Smooth muscle cell of trachea (primary cell): ENCODE measurements around the gene ASRGL1. TPM values are rescaled to one million over a fixed set of nuclear protein-coding genes. Genes with fewer than 3 reads are reported as not detected.

Experiments
- total RNA-seq: library from RNA; depleted of rRNA; stranded (reverse); fragments of >200 nt; gene quantifications from 2 replicates; pipeline ENCODE4 v1.2.1, GENCODE V29; 2014

Gene ASRGL1
- total RNA-seq, result 0.33 and 1.0 TPM in 2 replicates

GRCh38 chr11:62337303-62338181 lies at the start of gene ASRGL1:
Gene ASRGL1 (plus strand): TSS chr11:62337448. CDS start chr11:62337978, 530 bp downstream.

GRCh38 chr11:62298975-62299374 lies 38.3 kb upstream of the ASRGL1 start, which contains the start of gene SCGB1D4:
Gene SCGB1D4 (minus strand): TSS chr11:62299075. CDS start chr11:62299010, 65 bp downstream.

DNA sequence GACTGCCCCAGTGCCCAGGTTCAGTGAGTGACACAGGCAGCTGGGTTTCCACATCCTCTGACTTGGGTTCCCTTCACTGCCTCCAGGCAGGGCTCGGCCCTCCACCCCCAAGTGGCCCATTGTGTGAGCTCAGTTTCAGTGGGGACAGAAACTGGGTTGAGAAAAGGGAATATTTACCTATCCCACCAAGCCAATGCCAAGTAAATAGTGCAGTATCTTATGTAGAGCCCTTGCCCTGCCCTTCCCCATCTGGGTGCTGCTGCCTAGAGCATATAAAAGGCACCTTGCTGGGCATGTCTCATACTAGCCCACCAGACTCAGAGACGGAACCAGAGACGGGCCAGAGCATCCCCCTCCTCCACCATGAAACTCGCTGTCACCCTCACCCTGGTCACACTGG lies 81.5 kb downstream of the ASRGL1 start, which contains the start of gene SCGB1A1:
Gene SCGB1A1 (plus strand): TSS at position 301 of the 400 bp plus-strand sequence. CDS start 63 bp downstream, at position 364.

Other genes with a start within 250 kb of the ASRGL1 start
- gene INCENP, start 213.4 kb upstream of the ASRGL1 start, total RNA-seq, result 15.2 and 29.1 TPM in 2 replicates
- gene SCGB1D1, start 147.2 kb upstream of the ASRGL1 start, total RNA-seq, result not detected in 2 replicates
- gene SCGB2A1, start 128.8 kb upstream of the ASRGL1 start, total RNA-seq, result not detected in 2 replicates
- not detected in 2 replicates for gene SCGB1D2, start 95.2 kb upstream of the ASRGL1 start, total RNA-seq
- gene SCGB2A2, start 67.3 kb upstream of the ASRGL1 start, total RNA-seq, result not detected in 2 replicates
- gene SCGB1D4, start 38.4 kb upstream of the ASRGL1 start, total RNA-seq, result not detected in 2 replicates
- not detected in 2 replicates for gene SCGB1A1, start 81.6 kb downstream of the ASRGL1 start, total RNA-seq
- gene AHNAK, start 209.4 kb downstream of the ASRGL1 start, total RNA-seq, result 867 and 944 TPM in 2 replicates
- 1,356 and 1,684 TPM in 2 replicates for gene EEF1G, start 236.4 kb downstream of the ASRGL1 start, total RNA-seq